ENCODE results near the gene BLVRB.
"Not testable (repeated sequence)": the region's sequence is repeated elsewhere in the genome, so short reads cannot be mapped to it uniquely, and the experiment has no call there.

Gene BLVRB

GRCh38 chr19:40446263-40446784, 19.2 kb downstream of the BLVRB start:
- no peak for DNase-seq

- DNase-seq: no peak
Measured at GRCh38 chr19:40445780-40446262, 19.7 kb downstream of the BLVRB start.

DNA sequence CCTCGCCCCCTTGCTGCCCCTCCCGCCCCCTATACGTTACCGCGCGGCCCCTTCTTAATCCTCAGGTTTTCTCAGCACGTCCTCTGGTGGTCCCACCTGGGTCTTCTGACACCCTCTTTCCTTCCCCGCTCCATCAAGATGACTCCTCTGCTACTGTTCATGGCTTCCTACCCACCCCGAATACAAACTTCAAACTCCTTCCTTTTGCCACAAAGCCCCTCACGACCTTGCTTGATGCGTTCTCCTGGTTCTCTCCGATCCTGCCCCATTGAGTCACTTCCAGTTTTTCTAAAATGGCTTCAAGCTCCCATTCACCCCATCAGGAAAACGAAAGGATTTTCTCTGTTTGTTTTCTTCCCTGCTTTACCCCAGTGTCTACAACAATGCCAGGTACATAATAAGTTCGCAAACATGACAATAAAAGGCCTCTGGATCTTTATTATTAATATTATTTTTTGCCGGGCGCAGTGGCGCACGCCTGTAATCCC, 20.7 kb downstream of the BLVRB start:
- no peak for DNase-seq

DNA sequence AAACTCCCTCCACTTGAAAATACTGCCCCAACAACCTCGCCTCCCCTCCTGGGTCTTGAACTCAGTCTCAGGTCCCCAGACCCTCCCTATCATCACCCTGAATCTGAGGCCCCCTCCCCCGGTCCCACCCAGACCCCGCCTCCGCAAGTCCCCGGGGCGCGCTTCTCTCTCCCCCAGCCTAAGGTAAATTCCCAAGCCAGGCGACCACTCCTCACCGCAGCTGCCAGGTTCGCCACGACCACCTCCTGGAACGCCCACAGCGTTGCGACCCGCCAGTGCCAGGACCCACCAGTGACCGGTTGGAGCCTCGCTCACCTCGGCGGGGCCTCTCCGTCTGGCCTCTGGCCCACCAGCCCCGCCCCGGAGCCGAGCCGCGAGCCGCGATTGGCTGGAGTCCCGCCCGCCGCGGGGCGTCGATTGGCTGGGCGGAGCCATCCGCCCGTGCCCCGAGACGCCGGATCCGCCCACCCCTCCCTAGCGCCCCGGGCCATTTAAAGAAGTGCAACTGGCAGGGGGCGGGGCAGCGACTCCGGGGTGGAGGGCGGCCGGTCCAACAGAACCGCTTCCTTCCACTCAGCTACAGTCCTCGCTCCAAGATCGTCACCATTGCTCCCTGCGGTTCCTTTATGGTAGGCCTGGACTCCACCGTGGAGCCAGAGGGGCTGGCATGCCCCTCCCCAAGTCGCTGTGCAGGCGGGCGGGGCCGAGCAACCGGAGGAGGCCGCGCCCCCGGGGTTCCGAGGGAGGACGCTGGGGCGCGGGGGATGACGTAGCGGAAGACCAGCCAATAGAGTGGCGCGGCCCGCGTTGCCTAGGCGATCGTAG, 21.3 kb downstream of the BLVRB start, which contains the start of gene SERTAD3:
SERTAD3 (minus strand) TSS at position 336 of the 825 bp plus-strand sequence. CDS start 2,255 bp downstream, outside the sequence.
- peak; percentile 98 for DNase-seq

DNA sequence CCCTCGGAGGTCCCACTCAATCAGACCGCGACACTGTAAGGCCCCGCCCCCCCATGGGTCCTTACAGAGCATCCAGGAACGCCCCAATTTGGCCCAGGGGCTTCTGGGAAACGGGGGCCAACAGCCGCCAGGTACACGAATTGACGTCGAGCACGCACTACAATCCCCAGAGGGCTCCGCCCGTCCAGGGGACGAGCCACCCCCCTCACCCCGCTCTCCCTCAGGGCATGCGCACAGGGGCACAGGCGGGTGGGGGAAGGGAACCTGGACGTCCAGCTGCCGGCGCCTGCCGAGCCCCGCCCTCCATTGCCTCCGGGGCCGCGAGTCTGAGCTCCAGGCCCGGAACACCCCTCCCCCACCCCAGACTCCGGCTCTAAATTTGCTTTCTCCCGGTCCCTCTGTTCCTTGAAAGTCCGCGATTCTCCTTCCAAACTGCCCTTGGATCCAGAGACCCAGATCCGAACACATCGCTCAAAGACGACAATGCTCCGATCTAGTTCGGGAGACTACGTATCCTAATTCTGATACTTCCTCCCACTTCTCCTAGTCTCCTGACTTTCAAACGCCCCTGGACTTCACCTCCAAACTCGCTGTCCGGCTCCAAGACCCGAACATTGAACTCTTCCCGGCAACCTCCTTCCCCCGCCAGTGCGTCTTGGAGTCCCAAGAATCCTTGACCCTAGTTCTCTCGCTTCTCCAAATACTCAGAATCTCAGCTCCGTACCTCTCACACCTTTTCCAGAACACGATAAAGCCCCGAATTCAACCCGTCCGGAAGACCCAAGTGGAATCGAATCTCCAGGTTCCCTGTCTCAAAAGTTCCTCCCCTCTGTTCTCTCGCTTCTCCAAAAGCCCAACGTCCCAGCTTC, 22.2 kb downstream of the BLVRB start:
- peak; percentile 98 for DNase-seq

GRCh38 chr19:40442328-40443130, 23.0 kb downstream of the BLVRB start:
- DNase-seq: no peak

- no peak for DNase-seq
Measured at GRCh38 chr19:40441719-40442253, 23.8 kb downstream of the BLVRB start.

DNA sequence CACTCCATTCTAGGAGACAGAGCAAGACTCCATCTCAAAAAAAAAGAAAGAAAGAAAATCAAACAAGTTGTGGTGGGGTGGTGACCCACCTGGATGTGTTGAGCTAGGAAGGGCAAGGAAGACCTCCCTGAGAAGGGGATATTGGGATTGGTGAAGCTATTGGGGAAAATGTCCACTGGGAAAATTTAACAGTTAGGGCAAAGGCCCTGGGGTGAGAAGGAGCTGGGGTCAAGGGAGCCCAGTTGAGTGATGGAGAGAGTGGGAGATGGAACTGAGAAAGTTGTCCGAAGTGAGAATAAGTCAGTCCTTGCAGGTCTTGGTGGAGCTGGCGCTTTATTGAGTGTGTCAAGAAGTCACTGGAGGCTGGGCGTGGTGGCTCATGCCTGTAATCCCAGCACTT, 27.3 kb downstream of the BLVRB start:
- DNase-seq: no peak

DNA sequence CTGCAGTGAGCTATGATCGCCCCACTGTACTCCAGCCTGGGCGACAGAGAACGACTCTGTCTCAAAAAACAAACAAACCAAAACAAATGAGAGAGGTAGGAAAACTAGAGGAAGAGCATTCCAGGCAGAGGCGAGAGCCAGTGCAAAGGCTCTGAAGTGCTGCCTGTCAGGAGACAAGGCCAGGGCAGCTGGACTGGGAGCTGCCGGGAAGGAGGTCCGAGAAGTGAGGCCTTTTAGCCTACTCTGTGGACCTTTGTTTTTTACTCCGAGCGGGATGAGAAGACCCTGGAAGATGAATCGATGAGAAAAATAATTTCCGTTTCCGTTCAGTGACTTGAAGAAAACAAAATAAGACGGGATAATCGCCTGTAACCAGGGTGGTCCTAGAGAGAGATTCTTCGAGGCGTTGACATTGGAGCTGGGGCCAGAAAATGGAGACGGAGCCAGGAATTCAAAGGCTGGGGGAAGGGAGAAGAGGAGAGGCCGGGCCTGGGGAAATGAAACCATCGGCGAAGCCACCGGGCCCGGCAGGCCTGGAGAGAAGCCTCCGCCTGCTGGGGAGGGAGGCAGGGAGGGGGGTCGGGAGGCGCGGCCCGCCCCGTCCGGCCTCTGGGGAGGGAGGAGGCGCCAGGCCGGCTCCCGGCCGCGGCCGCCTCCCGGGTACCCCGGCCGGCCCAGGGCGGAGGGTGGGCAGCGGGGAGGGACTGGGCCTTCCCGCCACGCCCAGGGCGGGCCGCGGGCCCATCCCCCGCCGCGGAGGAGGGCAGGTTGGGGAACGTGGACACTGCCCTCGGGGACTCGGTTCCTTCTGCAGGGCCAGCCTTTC, 31.9 kb downstream of the BLVRB start:
- DNase-seq: peak; percentile 58

- DNase-seq: not testable (repeated sequence)
Measured at GRCh38 chr19:40432760-40433159, 32.8 kb downstream of the BLVRB start.

GRCh38 chr19:40431698-40432097, 33.8 kb downstream of the BLVRB start:
- DNase-seq: no peak

DNA sequence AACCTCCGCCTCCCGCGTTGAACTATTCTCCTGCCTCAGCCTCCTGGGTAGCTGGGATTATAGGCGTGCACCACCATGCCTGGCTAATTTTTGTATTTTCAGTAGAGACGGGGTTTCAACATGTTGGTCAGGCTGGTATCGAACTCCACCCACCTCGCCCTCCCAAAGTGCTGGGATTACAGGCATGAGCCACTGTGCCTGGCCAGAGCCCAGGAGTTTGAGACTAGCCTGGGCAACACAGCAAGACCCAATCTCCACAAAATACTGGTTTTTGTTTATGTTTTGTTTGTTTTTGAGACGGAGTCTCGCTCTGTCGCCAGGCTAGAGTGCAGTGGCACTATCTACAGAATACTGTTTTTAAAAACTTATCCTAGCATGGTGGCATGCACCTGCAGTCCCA, 35.3 kb downstream of the BLVRB start:
- DNase-seq: not testable (repeated sequence)

DNA sequence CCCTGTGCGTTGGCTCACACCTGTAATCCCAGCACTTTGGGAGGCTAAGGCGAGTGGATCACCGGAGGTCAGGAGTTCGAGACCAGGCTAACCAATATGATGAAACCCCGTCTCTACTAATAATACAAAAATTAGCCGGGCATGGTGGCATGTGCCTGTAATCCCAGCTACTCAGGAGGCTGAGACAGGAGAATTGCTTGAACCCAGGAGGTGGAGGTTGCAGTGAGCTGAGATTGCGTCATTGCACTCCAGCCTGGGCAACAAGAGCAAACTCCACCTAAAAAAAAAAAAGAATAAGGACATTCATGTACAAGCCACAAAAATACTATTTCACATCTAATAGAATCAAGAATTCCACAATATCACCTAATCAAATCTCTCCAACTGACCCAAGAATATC, 37.3 kb downstream of the BLVRB start:
- DNase-seq: not testable (repeated sequence)

DNA sequence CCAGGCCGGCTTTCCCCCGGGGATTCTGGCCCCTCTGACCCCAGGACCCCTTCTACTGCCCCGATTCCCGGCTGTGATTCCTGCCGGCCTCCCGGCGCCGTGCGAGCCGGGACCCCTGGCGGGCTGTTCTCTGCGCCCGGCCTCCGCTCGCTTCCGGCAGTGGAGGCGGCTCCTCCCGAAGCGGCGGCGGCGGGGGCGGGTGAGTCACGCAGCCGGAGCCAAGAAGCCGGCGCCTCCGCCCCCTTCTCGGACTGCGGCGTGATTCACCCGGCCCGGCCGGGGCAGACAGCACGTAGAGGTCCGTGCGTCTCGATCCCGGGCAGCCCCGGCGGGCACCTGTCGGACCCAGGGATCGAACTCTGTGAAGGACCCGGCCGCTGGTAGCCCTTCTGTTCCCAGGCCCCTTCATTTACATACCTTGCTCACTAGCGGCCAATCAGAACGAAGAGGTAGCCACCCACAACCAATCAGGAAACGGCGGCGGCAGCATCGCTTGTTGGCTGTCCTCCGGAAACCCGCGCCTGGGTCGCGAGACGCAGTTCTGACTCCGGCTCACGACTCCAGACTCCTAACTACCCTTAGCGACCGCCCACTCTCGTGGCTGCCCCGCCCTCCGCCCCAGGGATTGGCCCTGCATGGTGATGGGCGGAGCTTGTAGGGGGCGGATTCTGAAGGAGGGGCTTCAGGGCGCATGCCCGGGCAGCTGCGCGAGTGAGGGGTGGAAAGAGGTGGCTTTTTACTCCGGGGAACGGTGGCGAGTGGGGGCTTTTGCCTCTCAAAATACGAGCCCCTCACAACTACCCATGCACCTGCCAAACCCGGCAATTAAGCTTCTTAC, 39.9 kb downstream of the BLVRB start, which contains the start of gene SERTAD1:
SERTAD1 (minus strand) TSS at position 543 of the 838 bp plus-strand sequence. CDS start 2,446 bp downstream, outside the sequence.
- peak; percentile 99 for DNase-seq

GRCh38 chr19:40424637-40425449, 40.7 kb downstream of the BLVRB start:
- no peak for DNase-seq

- DNase-seq: no peak
Measured at GRCh38 chr19:40423938-40424337, 41.6 kb downstream of the BLVRB start.

DNA sequence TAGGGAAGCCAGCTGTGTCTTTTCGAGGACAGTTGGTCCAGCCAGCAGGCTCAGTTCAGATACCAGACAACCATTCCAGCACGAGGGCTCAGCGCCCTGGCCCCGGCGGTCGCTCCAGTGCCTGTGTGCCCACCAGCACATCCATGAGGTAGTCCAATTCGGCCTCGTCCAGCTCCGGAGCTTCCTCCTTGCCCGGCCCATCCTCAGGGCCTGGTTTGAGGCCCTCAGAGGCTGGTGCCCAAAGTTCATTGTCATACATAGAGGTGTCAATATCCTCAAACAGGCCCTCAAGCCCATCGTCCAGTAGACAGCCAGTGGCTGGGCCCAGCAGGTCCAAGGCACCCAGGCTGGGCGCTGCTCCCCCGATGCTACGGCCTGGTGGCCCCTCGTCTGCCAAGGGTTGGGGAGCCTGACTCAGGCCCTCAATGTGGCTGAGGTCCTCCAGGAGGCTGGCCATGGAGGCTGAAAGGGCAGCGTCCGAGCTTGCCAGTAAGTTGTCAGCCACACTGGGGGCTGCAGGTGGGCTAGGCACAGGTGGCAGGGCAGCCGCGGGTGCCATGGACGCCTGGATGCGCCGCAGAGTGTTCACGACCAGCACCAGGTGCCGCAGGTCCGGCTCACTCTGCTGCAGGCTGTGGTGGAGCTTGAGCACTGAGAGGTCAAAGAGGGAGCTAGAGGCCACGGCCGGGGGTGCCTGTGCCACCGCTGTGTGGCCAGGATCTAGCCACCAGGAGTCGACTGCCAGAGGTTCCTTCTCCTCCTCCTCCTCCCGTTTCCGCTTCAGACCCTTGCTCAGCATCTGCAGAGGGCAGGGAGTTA, 42.6 kb downstream of the BLVRB start:
- DNase-seq: no peak

All from NCI-H526 treated with DMSO at 0.1 percent for 48 hours (cell line).